WI38 (cell line): ENCODE data around the gene TMEM17.

Experiments used
- H3K4me3 ChIP-seq: 2 replicates; pipeline ENCODE4 v1.5.1; 2011; ENCODE audit warnings: low read depth, mild to moderate bottlenecking, control low read depth, low read length
- CTCF ChIP-seq: IDR thresholded peaks from 2 replicates; pipeline ENCODE4 v1.5.1; 2012; ENCODE audit warnings: low read depth, mild to moderate bottlenecking, control low read depth, low read length

The TMEM17 gene

GRCh38 chr2:62506421-62506750, 391 bp upstream of the TMEM17 start:
- no peak for TF ChIP-seq CTCF
- H3K4me3 ChIP-seq: peak overlapping the region; percentile 68

- no peak for TF ChIP-seq CTCF
- peak overlapping the region; percentile 68 for H3K4me3 ChIP-seq
Measured at GRCh38 chr2:62505109-62505749, 766 bp downstream of the TMEM17 start.

GRCh38 chr2:62504657-62505056, 1.3 kb downstream of the TMEM17 start:
- TF ChIP-seq CTCF: no peak
- H3K4me3 ChIP-seq: no peak overlapping the region

- TF ChIP-seq CTCF: no peak
- no peak overlapping the region for H3K4me3 ChIP-seq
Measured at GRCh38 chr2:62501794-62502500, 4.0 kb downstream of the TMEM17 start.

GRCh38 chr2:62501069-62501468, 4.9 kb downstream of the TMEM17 start:
- no peak for TF ChIP-seq CTCF
- no peak overlapping the region for H3K4me3 ChIP-seq

- H3K4me3 ChIP-seq: no peak overlapping the region
- TF ChIP-seq CTCF: no peak
Measured at GRCh38 chr2:62499430-62500060, 6.5 kb downstream of the TMEM17 start.

GRCh38 chr2:62498739-62499138, 7.3 kb downstream of the TMEM17 start:
- no peak overlapping the region for H3K4me3 ChIP-seq
- no peak for TF ChIP-seq CTCF
